GM12878 (cell line): Measurements from ENCODE around the gene DDX56. TPM values are rescaled to one million over a fixed set of nuclear protein-coding genes. Genes with fewer than 3 reads are reported as not detected.
A peak's percentile ranks its signal among the peaks of the same experiment; 100 is the strongest.

Experiments used
- E4F1 ChIP-seq: fragments of 450-650 bp; IDR thresholded peaks from 2 replicates; pipeline ENCODE4 v1.6.1; 2018; ENCODE audit warnings: borderline replicate concordance, mild to moderate bottlenecking; ENCODE audit not compliant: partially characterized antibody
- PBX3 ChIP-seq: IDR thresholded peaks from 2 replicates; pipeline ENCODE4 v1.6.1; 2011; ENCODE audit warnings: mild to moderate bottlenecking, low read depth, low read length, moderate library complexity; ENCODE audit not compliant: insufficient replicate concordance
- POU2F2 ChIP-seq: IDR thresholded peaks from 3 replicates; pipeline ENCODE4 v1.6.1; 2011; ENCODE audit warnings: low read depth, mild to moderate bottlenecking, low read length, borderline replicate concordance
- YY1 ChIP-seq: IDR thresholded peaks from 2 replicates; pipeline ENCODE4 v1.6.1; 2011; ENCODE audit warnings: low read depth, mild to moderate bottlenecking, low read length
- polyA plus RNA-seq, 11 experiments: library from polyadenylated mRNA; depleted of rRNA in 4 of 11; unstranded in 6 of 11; stranded (reverse) in 5 of 11; fragments of >200 nt; fragmentation: Nextera tagmentation in 4 of 11; fragmentation: Illumina TruSeq in 1 of 11; extraction: Ambion mirVana in 4 of 11; extraction: Trizol in 1 of 11; gene quantifications; 1 replicate in 1 of 11; 2 replicates in 10 of 11; pipeline versions ENCODE4 v1.2.1 to v1.2.3, GENCODE V29; 2011 to 2016; ENCODE audit warnings: inconsistent platforms in 2 of 11, missing spikeins in 2 of 11, low read depth in 1 of 11
- total RNA-seq, 4 experiments: library from RNA; depleted of rRNA in 3 of 4; stranded (reverse); fragments of >200 nt in 3 of 4; fragmentation: Illumina TruSeq in 1 of 4; extraction: Trizol in 1 of 4; gene quantifications; 2 replicates each; pipeline versions ENCODE4 v1.2.1 to v1.2.3, GENCODE V29; 2013 to 2021
- TF ChIP-seq, protein P1 (sequence below), 3 experiments: IDR thresholded peaks in 2 of 3; conservative IDR thresholded peaks in 1 of 3; 2 replicates each; pipeline ENCODE4 v1.5.1; 2011; ENCODE audit warnings: low read depth in 3 of 3, low read length in 3 of 3, mild to moderate bottlenecking in 3 of 3, control low read depth in 2 of 3, moderate library complexity in 2 of 3, inconsistent platforms in 1 of 3, mixed read lengths in 1 of 3; ENCODE audit not compliant: control insufficient read depth in 2 of 3, insufficient read depth in 1 of 3; ENCODE audit errors: extremely low read depth in 1 of 3

DDX56 gene
- total and polyA plus RNA-seq, 10 of the 15 experiments (the other 5 are each of a cell fraction or from before 2014, with no cell fraction given): 19.8 to 136 (median 81.3) TPM

- TF ChIP-seq, protein P1, sequence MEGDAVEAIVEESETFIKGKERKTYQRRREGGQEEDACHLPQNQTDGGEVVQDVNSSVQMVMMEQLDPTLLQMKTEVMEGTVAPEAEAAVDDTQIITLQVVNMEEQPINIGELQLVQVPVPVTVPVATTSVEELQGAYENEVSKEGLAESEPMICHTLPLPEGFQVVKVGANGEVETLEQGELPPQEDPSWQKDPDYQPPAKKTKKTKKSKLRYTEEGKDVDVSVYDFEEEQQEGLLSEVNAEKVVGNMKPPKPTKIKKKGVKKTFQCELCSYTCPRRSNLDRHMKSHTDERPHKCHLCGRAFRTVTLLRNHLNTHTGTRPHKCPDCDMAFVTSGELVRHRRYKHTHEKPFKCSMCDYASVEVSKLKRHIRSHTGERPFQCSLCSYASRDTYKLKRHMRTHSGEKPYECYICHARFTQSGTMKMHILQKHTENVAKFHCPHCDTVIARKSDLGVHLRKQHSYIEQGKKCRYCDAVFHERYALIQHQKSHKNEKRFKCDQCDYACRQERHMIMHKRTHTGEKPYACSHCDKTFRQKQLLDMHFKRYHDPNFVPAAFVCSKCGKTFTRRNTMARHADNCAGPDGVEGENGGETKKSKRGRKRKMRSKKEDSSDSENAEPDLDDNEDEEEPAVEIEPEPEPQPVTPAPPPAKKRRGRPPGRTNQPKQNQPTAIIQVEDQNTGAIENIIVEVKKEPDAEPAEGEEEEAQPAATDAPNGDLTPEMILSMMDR (IDR thresholded peaks at IDR 0.05 in 2 of 3, conservative IDR thresholded peaks at IDR 0.05 in 1 of 3; ENCODE audit: control insufficient read depth in 2 of 3, extremely low read depth in 1 of 3, insufficient read depth in 1 of 3, low read depth in 3 of 3, low read length in 3 of 3): no peak
- TF ChIP-seq PBX3 (peak; percentile 6), E4F1 (no peak), YY1 (peak; percentile 90), POU2F2 (peak; percentile 43; the same call in 1 of the 3 replicates)
These were observed 8.3 kb upstream of the DDX56 start, which contains the start of gene TMED4 (continued) for GRCh38 chr7:44581879-44582603.
